DND-41 (cell line): Measurements from ENCODE around the gene LTBP3.

Experiments
- ATAC-seq: fragments of 200-7000 bp; cut with Tn5 transposase; 3 replicates; pipeline ENCODE4 v1.9.1; 2021; ENCODE audit warnings: low read depth; ENCODE audit not compliant: insufficient read depth
- DNase-seq: peaks from one replicate; pipeline ENCODE4 v3.0.0-alpha.2; 2020
- H2AFZ ChIP-seq: 2 replicates; pipeline ENCODE4 v1.6.0; 2012; ENCODE audit warnings: low read depth, low read length
- H3K27ac ChIP-seq: 2 replicates; pipeline ENCODE4 v1.5.1; 2012; ENCODE audit warnings: low read length, inconsistent platforms
- H3K27me3 ChIP-seq: fragments of 200-600 bp; sonication (generic); 2 replicates; pipeline ENCODE4 v1.6.0; 2012; ENCODE audit warnings: low read length, mild to moderate bottlenecking, inconsistent platforms; ENCODE audit not compliant: insufficient read depth, poor library complexity
- H3K36me3 ChIP-seq: 2 replicates; pipeline ENCODE4 v1.5.1; 2012; ENCODE audit warnings: low read length, inconsistent platforms; ENCODE audit not compliant: insufficient read depth
- H3K4me1 ChIP-seq: 2 replicates; pipeline ENCODE4 v1.5.1; 2012; ENCODE audit warnings: mild to moderate bottlenecking, low read length; ENCODE audit not compliant: insufficient read depth
- H3K4me2 ChIP-seq: 2 replicates; pipeline ENCODE4 v1.6.0; 2012; ENCODE audit warnings: mild to moderate bottlenecking, moderate library complexity, low read length, inconsistent platforms; ENCODE audit not compliant: insufficient read depth
- H3K4me3 ChIP-seq, 2 experiments: fragments of 200-600 bp in 1 of 2; shearing (Covaris generic) in 1 of 2; 2 replicates each; pipeline ENCODE4 v1.5.1; 2012 to 2016; ENCODE audit warnings: inconsistent platforms in 2 of 2, low read length in 2 of 2, mild to moderate bottlenecking in 2 of 2, low read depth in 1 of 2, moderate library complexity in 1 of 2
- H3K79me2 ChIP-seq: 2 replicates; pipeline ENCODE4 v1.6.0; 2012; ENCODE audit warnings: low read length, inconsistent platforms; ENCODE audit not compliant: insufficient read depth
- H3K9ac ChIP-seq: 2 replicates; pipeline ENCODE4 v1.6.0; 2012; ENCODE audit warnings: low read depth, mild to moderate bottlenecking, inconsistent platforms, low read length, moderate library complexity
- H3K9me3 ChIP-seq: 2 replicates; pipeline ENCODE4 v1.5.1; 2012; ENCODE audit warnings: low read length, moderate library complexity, mild to moderate bottlenecking, inconsistent platforms; ENCODE audit not compliant: insufficient read depth, severe bottlenecking
- H4K20me1 ChIP-seq: 2 replicates; pipeline ENCODE4 v1.6.0; 2012; ENCODE audit warnings: low read length; ENCODE audit not compliant: insufficient read depth
- EZH2 ChIP-seq: IDR thresholded peaks from 3 replicates; pipeline ENCODE4 v1.6.1; 2012; ENCODE audit warnings: borderline replicate concordance, low read depth, mild to moderate bottlenecking, moderate library complexity, low read length, inconsistent platforms; ENCODE audit not compliant: severe bottlenecking
- TF ChIP-seq, protein P1 (sequence below): IDR thresholded peaks from 2 replicates; pipeline ENCODE4 v1.5.1; 2012; ENCODE audit warnings: borderline replicate concordance, low read length, moderate library complexity, mild to moderate bottlenecking; ENCODE audit not compliant: poor library complexity, severe bottlenecking; ENCODE audit errors: extremely low read depth

The LTBP3 gene

DNA sequence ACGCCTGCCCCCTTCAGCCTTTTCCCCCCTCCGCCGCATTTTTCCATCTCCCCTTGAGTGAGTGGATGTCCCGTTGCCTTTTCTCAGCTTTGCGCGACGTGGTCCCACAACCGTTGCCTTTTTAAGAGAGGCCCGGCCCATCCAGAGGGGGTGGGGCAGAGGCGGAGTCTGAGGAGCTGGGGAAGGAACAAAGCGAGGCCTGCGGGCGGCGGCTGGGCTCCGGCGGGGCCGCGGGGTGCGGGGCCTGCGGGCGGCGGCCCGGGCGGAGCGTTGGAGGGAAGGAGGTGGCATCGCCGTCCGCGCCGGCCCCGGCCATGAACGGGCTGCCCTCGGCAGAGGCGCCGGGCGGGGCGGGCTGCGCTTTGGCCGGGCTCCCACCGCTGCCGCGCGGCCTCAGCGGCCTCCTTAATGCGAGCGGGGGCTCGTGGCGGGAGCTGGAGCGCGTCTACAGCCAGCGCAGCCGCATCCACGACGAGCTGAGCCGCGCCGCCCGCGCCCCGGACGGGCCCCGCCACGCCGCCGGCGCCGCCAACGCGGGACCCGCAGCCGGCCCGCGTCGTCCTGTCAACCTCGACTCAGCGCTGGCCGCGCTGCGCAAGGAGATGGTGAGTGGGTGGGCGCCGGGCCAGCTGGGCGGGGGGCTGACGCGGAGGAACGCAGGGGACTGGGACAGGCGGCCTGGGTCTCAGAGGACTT lies 14.3 kb upstream of the LTBP3 start, which contains the start of gene FAM89B:
Gene FAM89B (plus strand): TSS at position 183 of the 696 bp plus-strand sequence. CDS start 132 bp downstream, at position 315.
- ATAC-seq (peak; percentile 31), DNase-seq (peak; percentile 94)
- Histone ChIP-seq H3K9ac (peak within 1 kb of the TSS; percentile 92), H3K4me3 (peak within 1 kb of the TSS; percentile 84; a peak in 3 of 4 replicates), H3K27ac (peak within 1 kb of the TSS; percentile 65), H2AFZ (0 out of 2 replicates have a peak within 1 kb of the TSS, but pooled peaks have one; percentile 27), H3K9me3 (no peaks in the 10 kb centered on the region), H3K27me3 (no peaks in the 10 kb centered on the region), H3K4me2 (peak within 1 kb of the TSS; percentile 98), H3K79me2 (peaks cover 75% of the 10 kb centered on the region), H3K36me3 (peaks cover 22% of the 10 kb centered on the region), H4K20me1 (peaks cover 39% of the 10 kb centered on the region), H3K4me1 (peaks cover 79% of the 10 kb centered on the region)
- TF ChIP-seq, protein P1, sequence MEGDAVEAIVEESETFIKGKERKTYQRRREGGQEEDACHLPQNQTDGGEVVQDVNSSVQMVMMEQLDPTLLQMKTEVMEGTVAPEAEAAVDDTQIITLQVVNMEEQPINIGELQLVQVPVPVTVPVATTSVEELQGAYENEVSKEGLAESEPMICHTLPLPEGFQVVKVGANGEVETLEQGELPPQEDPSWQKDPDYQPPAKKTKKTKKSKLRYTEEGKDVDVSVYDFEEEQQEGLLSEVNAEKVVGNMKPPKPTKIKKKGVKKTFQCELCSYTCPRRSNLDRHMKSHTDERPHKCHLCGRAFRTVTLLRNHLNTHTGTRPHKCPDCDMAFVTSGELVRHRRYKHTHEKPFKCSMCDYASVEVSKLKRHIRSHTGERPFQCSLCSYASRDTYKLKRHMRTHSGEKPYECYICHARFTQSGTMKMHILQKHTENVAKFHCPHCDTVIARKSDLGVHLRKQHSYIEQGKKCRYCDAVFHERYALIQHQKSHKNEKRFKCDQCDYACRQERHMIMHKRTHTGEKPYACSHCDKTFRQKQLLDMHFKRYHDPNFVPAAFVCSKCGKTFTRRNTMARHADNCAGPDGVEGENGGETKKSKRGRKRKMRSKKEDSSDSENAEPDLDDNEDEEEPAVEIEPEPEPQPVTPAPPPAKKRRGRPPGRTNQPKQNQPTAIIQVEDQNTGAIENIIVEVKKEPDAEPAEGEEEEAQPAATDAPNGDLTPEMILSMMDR, result no peak
- no peak for TF ChIP-seq EZH2

DNA sequence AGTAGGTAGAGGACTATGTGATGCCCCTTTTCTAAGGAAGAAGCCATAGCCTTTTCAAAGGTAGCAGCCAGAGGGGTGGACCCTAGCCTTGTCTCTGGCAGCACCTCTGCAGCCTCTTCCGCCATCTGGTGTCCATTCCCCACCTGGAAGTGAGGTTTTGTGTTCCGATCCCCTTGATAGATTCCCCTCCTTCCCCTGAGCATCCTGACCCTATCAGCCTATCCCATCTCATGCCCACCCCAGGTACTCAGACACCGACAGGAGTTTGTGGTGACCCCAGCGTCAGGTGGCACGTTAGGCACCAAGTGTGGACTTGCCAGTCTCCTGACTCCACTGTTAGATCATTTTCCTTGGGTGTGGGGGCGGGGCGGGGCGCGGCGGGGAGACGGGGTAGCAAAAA lies 13.8 kb upstream of the LTBP3 start:
- H2AFZ ChIP-seq, result no peak overlapping the region
- H3K27ac ChIP-seq, result peak overlapping the region; percentile 53
- peak overlapping the region; percentile 98 for H3K4me2 ChIP-seq

DNA sequence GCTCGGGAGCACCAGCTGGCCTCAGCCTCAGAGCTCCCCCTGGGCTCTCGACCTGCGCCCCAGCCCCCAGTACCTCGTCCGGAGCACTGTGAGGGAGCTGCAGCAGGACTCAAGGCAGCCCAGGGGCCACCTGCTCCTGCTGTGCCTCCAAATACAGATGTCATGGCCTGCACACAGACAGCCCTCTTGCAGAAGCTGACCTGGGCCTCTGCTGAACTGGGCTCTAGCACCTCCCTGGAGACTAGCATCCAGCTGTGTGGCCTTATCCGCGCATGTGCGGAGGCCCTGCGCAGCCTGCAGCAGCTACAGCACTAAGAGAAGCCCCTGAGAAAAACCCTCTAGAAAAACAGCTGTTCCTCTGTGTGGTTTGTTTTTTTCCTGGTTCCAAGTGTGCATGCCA lies 13.3 kb upstream of the LTBP3 start:
- H3K4me1 ChIP-seq, result peaks cover 73% of the 10 kb centered on the region
- peak overlapping the region; percentile 84; a peak in 3 of 4 replicates for H3K4me3 ChIP-seq
- H3K9ac ChIP-seq, result peak overlapping the region; percentile 92

More for the DNA sequence above, 13.8 kb upstream of the LTBP3 start:
- peak overlapping the region in 1 of 2 experiments; percentile 84; a peak in 3 of 4 replicates for H3K4me3 ChIP-seq
- peak overlapping the region; percentile 92 for H3K9ac ChIP-seq
- peaks cover 70% of the 10 kb centered on the region for H3K79me2 ChIP-seq
- DNase-seq (no peak), ATAC-seq (no peak)
- H3K9me3 ChIP-seq, result no peaks in the 10 kb centered on the region
- no peaks in the 10 kb centered on the region for H3K27me3 ChIP-seq
- peaks cover 22% of the 10 kb centered on the region for H3K36me3 ChIP-seq
- H3K4me1 ChIP-seq, result peaks cover 73% of the 10 kb centered on the region
- H4K20me1 ChIP-seq, result peaks cover 39% of the 10 kb centered on the region
- TF ChIP-seq EZH2, result no peak
- TF ChIP-seq, protein P1, result peak; percentile 45

More for the DNA sequence above, 13.3 kb upstream of the LTBP3 start:
- Histone ChIP-seq H2AFZ (no peak overlapping the region), H3K79me2 (peaks cover 69% of the 10 kb centered on the region), H3K27ac (peak overlapping the region; percentile 77), H3K27me3 (no peaks in the 10 kb centered on the region), H3K9me3 (no peaks in the 10 kb centered on the region), H3K4me2 (peak overlapping the region; percentile 98), H3K36me3 (peaks cover 27% of the 10 kb centered on the region), H4K20me1 (peaks cover 39% of the 10 kb centered on the region)
- ATAC-seq, result no peak
- no peak for DNase-seq
- TF ChIP-seq, protein P1, result no peak
- TF ChIP-seq EZH2, result no peak
